ENCODE measurements around the gene NTRK2.

The NTRK2 gene

DNA sequence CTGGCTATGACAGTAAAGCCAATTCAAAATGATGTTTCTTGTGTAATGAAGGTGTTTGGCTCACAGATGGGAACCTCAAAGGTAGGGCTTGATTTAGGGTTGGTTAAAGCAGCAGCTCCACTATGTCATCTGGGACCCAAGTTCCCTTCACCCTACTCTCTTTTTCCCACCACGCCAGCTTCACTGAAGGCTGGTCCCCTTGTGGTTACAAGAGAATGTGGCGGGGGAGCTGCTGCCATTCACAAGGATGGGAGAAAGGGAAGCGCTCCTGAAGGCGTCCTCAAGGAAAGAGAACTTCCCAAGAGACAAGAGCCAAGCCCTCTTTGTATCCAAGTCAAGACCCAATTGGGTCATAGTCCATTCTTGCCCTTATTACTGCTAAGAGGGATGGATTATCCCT, 72.7 kb downstream of the NTRK2 start:
- no peak for DNase-seq

DNA sequence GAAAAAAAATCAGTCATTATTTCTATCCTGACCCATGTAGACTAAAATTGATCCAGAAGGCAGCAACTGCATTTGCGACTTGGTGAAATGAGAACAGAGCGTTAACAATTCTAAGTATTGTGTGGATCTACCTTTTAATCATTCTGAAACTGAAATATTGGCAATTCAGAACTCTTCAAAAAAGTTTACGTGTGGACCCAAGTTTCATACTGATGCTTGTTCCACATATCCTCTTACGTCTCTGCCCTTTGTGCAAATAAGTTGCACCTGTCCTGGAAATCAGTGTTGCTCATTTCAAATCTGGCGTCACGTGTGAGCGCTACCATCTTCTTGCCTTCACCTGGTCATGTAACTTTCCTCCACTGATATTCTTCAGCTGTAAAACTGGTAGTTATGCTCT, 74.7 kb downstream of the NTRK2 start:
- DNase-seq = no peak

DNA sequence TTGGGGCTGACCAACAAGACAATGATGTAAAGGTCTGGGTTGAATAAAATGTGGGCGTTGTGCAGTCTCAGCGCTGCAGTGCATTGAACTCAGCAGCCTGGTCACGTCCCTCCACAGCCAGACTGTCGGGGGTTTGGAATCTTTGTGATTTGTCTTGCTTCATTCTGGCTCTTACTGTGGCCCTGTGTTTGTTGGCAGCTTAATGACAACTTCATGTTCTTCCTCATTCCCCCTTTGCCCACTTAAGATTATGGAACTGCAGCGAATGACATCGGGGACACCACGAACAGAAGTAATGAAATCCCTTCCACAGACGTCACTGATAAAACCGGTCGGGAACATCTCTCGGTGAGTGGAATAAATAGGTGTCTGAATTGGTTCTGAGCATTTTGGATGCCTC, 75.2 kb downstream of the NTRK2 start:
- no peak for DNase-seq

GRCh38 chr9:84748112-84748511, 78.6 kb downstream of the NTRK2 start:
- no peak for DNase-seq

DNA sequence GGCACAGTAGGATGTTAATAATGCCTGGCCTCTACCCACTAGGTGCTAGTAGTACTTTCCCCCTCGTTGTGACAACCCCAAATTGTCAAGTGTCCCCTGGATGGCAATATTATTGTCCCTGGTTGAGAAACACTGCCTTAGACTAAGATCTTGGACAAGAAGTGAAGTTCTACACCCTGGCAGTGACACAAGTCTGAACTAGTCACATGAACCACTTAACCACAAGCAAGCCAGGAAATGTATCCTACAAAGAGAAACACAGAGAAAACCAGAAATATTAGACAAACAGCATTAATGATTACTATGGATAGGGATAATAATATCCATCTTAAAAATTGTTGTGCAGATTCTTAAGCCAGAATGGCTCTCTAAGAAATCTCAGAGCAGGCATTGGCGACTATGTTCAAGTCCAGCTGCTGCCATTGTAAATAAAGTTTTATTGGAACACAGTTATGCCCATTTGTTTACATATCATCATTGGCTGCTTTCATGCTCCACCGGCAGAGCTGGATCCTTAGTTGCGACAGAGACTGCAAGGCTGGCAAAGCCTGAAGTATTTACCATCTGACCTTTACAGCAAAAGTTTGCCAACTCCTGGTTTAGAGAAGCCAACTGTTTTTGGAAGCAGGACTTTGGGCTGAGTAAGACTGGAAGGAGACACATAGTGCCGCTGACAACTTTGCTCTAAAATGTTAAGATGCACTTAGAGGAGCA, 80.8 kb downstream of the NTRK2 start:
- no peak for DNase-seq

- no peak for DNase-seq
Observed at GRCh38 chr9:84751921-84752320, 82.4 kb downstream of the NTRK2 start.

GRCh38 chr9:84754461-84754860, 84.9 kb downstream of the NTRK2 start:
- no peak for DNase-seq

GRCh38 chr9:84754881-84755280, 85.4 kb downstream of the NTRK2 start:
- no peak for DNase-seq

DNA sequence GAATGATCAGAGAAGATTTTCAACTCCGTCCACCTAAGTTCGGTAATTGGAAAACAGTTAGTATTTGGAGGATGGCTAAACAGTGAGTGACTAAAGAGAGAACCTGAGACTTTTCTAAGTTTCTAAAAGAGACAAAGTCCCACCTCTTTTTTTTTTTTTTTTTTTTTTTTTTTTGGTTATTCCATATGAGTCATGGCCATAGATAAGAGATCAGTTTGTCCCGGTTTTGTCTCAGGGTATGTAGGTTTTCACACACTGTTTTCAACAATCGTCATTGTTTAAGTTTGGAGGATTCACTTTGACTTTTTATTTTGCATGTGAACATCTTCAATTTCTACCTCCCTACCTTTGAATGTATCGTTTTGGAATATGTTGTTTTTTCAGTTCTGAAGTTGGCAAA, 85.9 kb downstream of the NTRK2 start:
- no peak for DNase-seq

GRCh38 chr9:84756171-84756570, 86.6 kb downstream of the NTRK2 start:
- DNase-seq = no peak

GRCh38 chr9:84756731-84757130, 87.2 kb downstream of the NTRK2 start:
- no peak for DNase-seq

DNA sequence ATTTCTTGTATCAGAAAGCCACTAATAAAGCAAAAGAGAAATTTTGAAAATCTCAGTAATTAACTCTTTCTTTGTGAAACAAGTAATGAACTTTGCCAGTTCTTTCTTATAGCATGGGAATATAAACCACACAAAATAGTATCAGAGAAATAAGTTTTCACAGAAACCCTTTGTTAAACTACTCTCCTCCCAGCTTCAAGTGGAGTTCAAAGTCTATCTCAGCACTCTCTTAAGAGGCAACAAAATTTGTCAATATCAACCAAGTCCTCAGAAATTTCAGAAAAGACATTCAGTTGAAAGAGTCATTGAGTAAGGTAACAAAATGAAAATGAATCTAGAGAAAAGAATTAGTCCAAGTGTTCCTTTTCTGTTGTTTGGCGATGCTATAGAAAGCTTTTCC, 89.3 kb downstream of the NTRK2 start:
- no peak for DNase-seq

DNA sequence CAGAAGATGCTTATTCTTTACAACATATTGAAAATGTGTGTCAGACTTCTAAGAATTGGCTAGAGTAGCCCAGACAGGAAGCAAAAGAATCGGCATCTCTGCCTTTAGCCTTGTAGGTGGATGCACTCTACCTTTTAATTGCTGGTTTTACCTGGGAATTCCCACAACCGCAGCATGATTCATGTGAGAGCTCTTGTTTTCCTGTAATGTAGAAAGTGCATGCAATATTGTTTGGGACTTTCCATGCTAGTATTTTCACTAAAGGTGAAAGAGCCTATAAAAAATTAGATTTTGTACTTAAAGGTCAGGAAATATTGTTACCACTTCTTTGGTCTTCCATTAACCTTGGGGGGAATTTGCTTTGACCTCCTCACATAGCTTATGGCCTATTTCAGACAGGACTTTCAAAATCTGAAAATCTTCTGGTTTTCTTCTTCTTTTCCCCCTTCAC, 89.8 kb downstream of the NTRK2 start:
- peak; percentile 34 for DNase-seq

DNA sequence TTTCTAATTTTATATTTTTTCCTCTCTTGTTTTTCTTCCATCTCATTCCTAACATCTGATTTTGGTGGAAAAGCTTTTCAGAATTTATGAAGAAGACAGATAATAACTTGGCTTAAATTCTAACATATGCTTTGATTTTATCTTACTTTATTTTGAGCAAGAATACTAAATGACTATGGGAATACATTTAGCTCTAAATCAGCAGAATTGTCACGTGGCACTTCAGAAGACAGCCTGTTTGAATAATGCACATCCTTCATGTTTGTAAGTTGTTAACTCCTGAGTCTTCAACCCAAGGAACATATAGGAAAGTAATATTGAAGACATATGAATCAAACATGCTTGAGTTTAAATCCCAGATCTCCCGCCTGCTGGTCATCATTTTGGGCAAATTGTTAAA, 90.3 kb downstream of the NTRK2 start:
- DNase-seq = no peak

- DNase-seq = no peak
Observed at GRCh38 chr9:84761137-84761808, 91.7 kb downstream of the NTRK2 start.

GRCh38 chr9:84772511-84772910, 103.0 kb downstream of the NTRK2 start:
- no peak for DNase-seq

DNA sequence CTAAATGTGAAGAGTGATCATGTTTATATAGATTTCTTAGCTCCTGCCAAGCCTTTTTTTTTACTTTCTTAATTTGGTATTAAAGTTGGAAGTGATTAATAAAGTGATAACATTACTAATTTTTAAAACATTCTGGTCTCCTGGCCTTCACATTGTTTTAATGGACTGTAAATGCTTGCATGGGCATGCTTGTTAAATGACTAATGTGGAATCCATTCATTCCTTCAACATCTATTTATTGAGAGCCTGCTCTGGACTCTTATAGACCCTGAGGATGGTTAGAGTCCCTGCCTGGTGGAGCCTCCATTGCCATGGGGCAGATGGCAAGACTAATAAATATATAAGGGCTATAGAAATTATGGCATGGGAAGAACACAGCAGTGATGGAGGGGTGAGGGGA, 103.5 kb downstream of the NTRK2 start:
- DNase-seq = no peak

- no peak for DNase-seq
Observed at GRCh38 chr9:84775056-84775643, 105.6 kb downstream of the NTRK2 start.

GRCh38 chr9:84778570-84778969, 109.0 kb downstream of the NTRK2 start:
- no peak for DNase-seq

DNA sequence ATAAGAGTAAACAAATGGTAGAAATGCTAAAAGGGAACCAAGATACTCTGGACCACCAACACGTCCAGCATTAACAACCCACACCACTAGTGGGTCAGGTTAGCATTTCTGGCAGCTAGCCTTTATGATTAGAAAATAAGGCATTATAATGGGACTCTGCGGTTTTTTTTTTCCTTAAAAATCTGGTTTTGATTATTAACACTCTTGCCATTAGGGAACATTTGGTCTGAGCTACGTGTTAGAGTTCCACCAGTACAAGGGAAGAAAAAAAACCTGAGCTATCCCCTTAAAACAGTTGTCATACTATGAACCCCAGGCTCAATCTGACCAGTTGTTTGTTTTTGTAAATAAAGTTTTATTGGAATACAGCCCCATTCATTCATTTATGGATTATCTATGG, 110.4 kb downstream of the NTRK2 start:
- no peak for DNase-seq

DNA sequence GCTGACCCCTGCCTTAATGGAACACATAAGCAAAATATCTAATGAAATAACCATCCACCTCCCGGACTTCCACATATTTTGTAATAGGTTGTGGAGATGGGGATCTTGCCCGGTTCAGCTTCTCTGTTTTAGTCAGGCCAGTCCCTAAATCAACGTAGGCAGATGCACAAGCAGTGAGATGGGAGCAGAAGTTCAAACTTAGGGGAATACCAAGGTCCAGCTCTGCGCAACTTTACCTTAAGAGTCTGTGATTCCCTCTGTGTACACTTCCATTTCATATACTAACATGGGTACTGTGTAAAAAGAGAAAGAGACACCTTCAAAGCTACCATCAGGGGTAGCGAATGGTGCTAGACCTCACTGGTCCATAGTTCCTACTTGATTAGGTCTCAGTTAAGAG, 110.9 kb downstream of the NTRK2 start:
- DNase-seq = no peak

GRCh38 chr9:84781458-84781857, 111.9 kb downstream of the NTRK2 start:
- no peak for DNase-seq

GRCh38 chr9:84781931-84782866, 112.7 kb downstream of the NTRK2 start:
- DNase-seq = no peak

Data from stimulated activated CD4-positive, alpha-beta T cell treated with anti-CD3 and anti-CD28 coated beads, Interleukin-15, amount 100 ng/mL, for 24 hours (primary cell).